Thyroid gland (tissue), 4 donors: Measurements from ENCODE around the gene PHLPP1. TPM values are rescaled to one million over a fixed set of nuclear protein-coding genes. Genes with fewer than 3 reads are reported as not detected.

Source experiments
- DNase-seq, 2 donors: peaks; one replicate each; pipeline ENCODE4 v3.0.0-alpha.2; 2019
- H3K27ac ChIP-seq, 3 donors: fragments of 200-600 bp; sonication (generic); 1 replicate in 2 of 3; 2 replicates in 1 of 3; pipeline ENCODE4 v1.5.1; 2016 to 2019; ENCODE audit warnings: mild to moderate bottlenecking in 1 of 3, moderate library complexity in 1 of 3
- H3K27me3 ChIP-seq: fragments of 200-600 bp; sonication (generic); one replicate; pipeline ENCODE4 v1.5.1; 2019
- H3K36me3 ChIP-seq, 2 donors: fragments of 200-600 bp; sonication (generic); one replicate each; pipeline ENCODE4 v1.5.1; 2016 to 2019
- H3K4me1 ChIP-seq, 2 donors: fragments of 200-600 bp; sonication (generic); one replicate each; pipeline ENCODE4 v1.5.1; 2017 to 2019
- H3K4me3 ChIP-seq, 3 donors: fragments of 200-600 bp; sonication (generic); replicated peaks in 1 of 3; 1 replicate in 2 of 3; 2 replicates in 1 of 3; pipeline ENCODE4 v1.5.1; 2016; ENCODE audit warnings: mild to moderate bottlenecking in 1 of 3
- H3K9me3 ChIP-seq: fragments of 200-600 bp; sonication (generic); one replicate; pipeline ENCODE4 v1.5.1; 2017
- CTCF ChIP-seq, 6 experiments: fragments of 200-600 bp in 3 of 6; fragments of 450-650 bp in 3 of 6; sonication (generic) in 3 of 6; IDR thresholded peaks; one replicate each; pipeline ENCODE4 v1.5.1; 2016 to 2019; ENCODE audit warnings: antibody characterized with exemption in 6 of 6, mild to moderate bottlenecking in 2 of 6, inconsistent platforms in 1 of 6, moderate library complexity in 1 of 6
- POLR2A ChIP-seq, 2 donors: fragments of 450-650 bp; IDR thresholded peaks; one replicate each; pipeline ENCODE4 v1.6.1; 2017; ENCODE audit warnings: antibody characterized with exemption in 2 of 2, mild to moderate bottlenecking in 2 of 2, moderate library complexity in 1 of 2
- WGBS, 2 donors: methylation state at CpG; one replicate each; pipeline ENCODE4 v1.1.5; 2017; 5-methylcytosine and 5-hydroxymethylcytosine counted together
- intact Hi-C: fragments of 100-400 bp; cut with DNase I; formaldehyde crosslinking; loops from one replicate; pipeline ENCODE4 v1.15.1; 2023
- total RNA-seq, 4 donors: library from RNA; depleted of rRNA; stranded (reverse); fragments of >200 nt; gene quantifications; one replicate each; pipeline ENCODE4 v1.2.3, GENCODE V29; 2016

Gene PHLPP1
- total RNA-seq, 4 donors from 2014 or later, result 14.6 to 22.7 (median 20.4) TPM

- H3K4me1 ChIP-seq, result peaks cover 0 to 32% of the 10 kb centered on the region in 2 donors
- no peaks in the 10 kb centered on the region for H3K36me3 ChIP-seq
- WGBS, 2 donors, result 32 to 50% methylated on average over 7 of the region's 7 CpGs
- intact Hi-C loops, result no loop called here
- TF ChIP-seq CTCF (IDR thresholded peaks at IDR 0.05) (no peak), POLR2A (IDR thresholded peaks at IDR 0.05) (no peak)
- H3K27me3 ChIP-seq, result no peaks in the 10 kb centered on the region
- DNase-seq, result peak in 1 of 2 donors; percentile 18
- H3K27ac ChIP-seq, result peak overlapping the region in 1 of 3 donors; percentile 52
- H3K4me3 ChIP-seq, result no peak overlapping the region
- H3K9me3 ChIP-seq, result no peaks in the 10 kb centered on the region
Observed at GRCh38 chr18:62763101-62763521, 47.8 kb downstream of the PHLPP1 start.

- no peak for DNase-seq
- Histone ChIP-seq H3K27ac (no peak overlapping the region), H3K36me3 (no peaks in the 10 kb centered on the region), H3K4me3 (no peak overlapping the region), H3K4me1 (peaks cover 0 to 27% of the 10 kb centered on the region in 2 donors), H3K27me3 (no peaks in the 10 kb centered on the region), H3K9me3 (no peaks in the 10 kb centered on the region)
- WGBS, 2 donors, result 71 to 77% methylated on average over 4 of the region's 4 CpGs
- intact Hi-C loops, result no loop called here
- no peak for TF ChIP-seq CTCF (IDR thresholded peaks at IDR 0.05)
- no peak for TF ChIP-seq POLR2A (IDR thresholded peaks at IDR 0.05)
Observed at GRCh38 chr18:62766266-62766665, 50.9 kb downstream of the PHLPP1 start.

DNA sequence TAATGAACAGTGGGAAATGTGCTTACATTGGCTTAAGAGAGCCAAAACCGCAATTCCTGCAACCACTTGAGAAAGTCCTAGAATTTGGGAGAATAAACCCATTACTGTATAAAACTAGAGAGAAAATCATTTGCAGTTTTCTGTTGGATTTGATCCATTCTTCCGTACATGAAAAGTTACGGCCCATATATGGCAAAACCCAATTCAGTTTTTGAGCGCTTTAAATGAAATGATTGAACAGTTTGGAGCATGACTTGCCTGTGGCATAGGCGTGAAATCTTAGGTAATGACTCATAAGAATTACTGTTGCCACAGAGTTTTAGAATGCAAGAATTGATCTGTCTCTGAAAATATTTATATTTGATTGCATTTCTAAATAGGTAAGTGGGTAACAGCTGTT is 52.0 kb downstream of the PHLPP1 start:
- WGBS, 2 donors, result 92 to 93% methylated on average over 5 of the region's 5 CpGs
- Histone ChIP-seq H3K9me3 (no peaks in the 10 kb centered on the region), H3K4me1 (peaks cover 5 to 27% of the 10 kb centered on the region in 2 donors), H3K4me3 (no peak overlapping the region), H3K27ac (no peak overlapping the region), H3K36me3 (no peaks in the 10 kb centered on the region), H3K27me3 (no peaks in the 10 kb centered on the region)
- intact Hi-C loops, result no loop called here
- no peak for DNase-seq
- no peak for TF ChIP-seq POLR2A (IDR thresholded peaks at IDR 0.05)

DNA sequence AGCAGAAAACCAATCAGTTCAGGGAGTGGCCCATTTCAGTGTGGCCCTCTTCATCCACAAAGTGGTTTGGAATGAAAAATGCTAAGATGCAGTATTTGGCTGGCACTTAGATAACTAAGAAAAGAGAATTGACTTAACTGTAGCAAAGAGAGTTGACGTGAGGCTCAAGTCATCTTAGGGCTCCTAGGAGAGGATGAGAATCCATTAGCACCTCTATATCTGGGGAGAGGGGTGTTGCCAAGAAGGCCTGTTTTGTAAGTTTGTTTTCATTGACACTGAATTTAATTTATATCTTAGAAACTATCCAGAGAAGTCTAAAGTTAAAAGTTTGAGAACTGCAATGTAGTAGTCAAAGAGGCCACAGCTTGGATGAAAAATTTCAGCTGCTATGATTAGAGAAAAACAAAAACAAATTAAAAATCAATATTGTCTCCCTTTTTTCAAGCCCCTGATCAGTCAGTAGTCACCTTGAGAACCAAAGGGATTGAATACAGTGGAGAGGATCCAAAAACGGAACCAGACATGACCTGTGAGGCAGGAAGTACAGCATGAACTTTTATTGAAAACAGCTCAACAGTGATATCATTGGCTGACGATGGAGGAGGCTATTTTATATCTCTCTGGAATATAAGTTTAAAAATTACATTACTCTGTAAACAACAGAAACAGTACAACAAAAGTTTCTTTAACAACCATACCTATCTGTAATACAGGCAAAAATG is 52.7 kb downstream of the PHLPP1 start:
- no peaks in the 10 kb centered on the region for H3K27me3 ChIP-seq
- no peak overlapping the region for H3K4me3 ChIP-seq
- 71 to 72% methylated on average over 3 of the region's 3 CpGs for WGBS, 2 donors
- no peak for TF ChIP-seq POLR2A (IDR thresholded peaks at IDR 0.05)
- no peak for TF ChIP-seq CTCF (IDR thresholded peaks at IDR 0.05)
- H3K9me3 ChIP-seq, result no peaks in the 10 kb centered on the region
- no peaks in the 10 kb centered on the region for H3K36me3 ChIP-seq
- no peak for DNase-seq
- intact Hi-C loops, result no loop called here
- H3K27ac ChIP-seq, result no peak overlapping the region
- peaks cover 5 to 28% of the 10 kb centered on the region in 2 donors for H3K4me1 ChIP-seq

DNA sequence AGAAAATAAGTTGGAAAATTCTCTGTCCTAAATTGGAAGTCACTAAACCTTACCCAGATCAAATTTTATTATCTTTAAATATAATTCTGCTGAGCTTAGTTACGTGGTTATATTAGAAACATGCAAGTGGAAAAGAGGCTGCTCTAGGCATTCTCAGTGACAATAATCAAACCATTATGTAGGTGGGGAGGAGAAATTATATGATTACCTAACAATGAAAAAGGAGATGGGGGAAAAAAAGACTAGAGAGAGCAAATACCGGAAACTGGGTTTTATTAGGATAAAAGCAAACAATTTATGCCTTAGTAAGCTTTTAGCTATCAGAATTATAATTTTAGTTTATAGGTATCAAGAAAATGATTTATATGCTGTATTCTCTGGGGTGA is 53.2 kb downstream of the PHLPP1 start:
- no peaks in the 10 kb centered on the region for H3K36me3 ChIP-seq
- no peak for DNase-seq
- H3K27me3 ChIP-seq, result no peaks in the 10 kb centered on the region
- intact Hi-C loops, result no loop called here
- TF ChIP-seq POLR2A (IDR thresholded peaks at IDR 0.05) (no peak), CTCF (IDR thresholded peaks at IDR 0.05) (no peak)
- no peak overlapping the region for H3K4me3 ChIP-seq
- 83 to 86% methylated on average over 2 of the region's 2 CpGs for WGBS, 2 donors
- H3K27ac ChIP-seq, result no peak overlapping the region
- H3K9me3 ChIP-seq, result no peaks in the 10 kb centered on the region
- peaks cover 5 to 22% of the 10 kb centered on the region in 2 donors for H3K4me1 ChIP-seq
